ENCODE data around the gene MAGEB17.

MAGEB17 gene

DNA sequence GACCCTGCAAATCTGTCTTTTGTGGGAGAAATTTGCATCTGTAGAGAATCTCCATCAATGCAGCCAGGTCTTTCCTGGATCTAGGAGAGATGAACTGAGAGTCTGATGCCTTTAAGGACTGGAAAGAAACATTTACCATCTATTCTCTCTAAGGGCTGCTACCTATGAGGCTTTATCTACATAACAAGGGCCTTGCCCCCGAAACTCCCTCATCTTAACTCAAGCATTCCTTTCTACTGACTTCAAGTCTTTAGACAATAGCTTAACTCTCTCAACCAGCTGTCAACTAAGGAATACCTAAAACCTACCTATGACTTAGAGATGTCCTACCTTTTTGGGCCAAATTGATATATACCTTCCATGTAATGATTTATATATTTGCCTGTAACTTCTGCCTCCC lies 32.1 kb downstream of the MAGEB17 start:
- intact Hi-C loops (cut with DNase I), result no loop called here
- DNase-seq, result no peak

DNA sequence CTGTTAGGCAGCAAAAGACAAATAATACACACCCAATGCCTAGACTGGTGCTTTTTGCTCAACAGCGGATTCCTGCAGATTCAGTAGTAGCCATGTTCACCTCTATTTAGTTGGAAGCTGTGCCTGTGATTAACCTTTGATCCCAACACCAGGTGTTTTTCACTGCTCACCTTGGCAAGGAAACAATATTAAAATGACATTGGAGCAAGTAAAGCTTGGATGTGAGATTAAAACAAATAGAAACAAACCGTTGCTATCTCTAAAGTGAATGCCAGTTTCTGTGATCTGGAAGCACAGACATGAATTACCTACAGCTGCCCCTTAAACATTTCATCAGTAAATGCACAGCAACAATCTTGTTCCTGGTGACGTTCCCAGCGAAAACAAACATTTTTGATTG lies 35.7 kb downstream of the MAGEB17 start:
- intact Hi-C loops (cut with DNase I), result no loop called here
- DNase-seq, result no peak

DNA sequence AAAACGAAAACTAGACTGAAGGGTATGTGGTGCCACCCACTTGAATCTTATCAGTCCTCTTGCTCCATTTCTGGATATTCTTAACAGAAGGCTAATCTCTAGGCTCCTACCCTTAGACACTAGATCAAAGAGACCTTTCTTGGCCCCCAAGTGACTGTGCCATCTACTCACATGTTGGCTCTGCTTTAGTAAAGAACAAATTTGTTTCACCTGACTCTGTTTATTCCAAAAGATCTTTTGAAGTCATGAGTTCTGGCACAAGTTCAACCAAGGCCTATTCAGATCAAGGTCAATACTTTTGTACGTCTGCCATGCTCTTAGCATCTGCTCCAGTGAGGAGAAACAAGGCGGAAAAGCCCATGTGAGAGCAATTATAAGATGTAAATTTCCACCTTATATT lies 37.3 kb downstream of the MAGEB17 start:
- intact Hi-C loops (cut with DNase I), result no loop called here
- DNase-seq, result no peak

DNA sequence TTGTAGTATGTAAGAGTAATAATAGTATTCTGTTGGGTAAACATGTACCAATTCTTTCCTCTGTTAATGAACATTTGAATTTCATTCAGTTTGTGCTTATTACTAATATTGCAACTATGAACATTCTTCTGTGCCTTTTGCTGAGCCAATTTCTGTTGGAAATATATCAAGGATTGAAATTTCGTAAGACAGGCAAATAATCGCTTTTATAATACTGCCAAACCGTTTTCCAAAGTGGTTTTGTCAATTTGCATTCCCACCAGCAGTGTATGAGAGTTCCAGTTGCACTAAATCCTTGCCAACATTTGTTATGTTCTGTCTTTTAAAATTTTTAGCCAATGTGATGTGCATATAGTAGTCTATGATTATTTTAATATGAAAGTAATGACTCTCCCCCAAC lies 38.6 kb downstream of the MAGEB17 start:
- intact Hi-C loops (cut with DNase I), result no loop called here
- DNase-seq, result no peak

DNA sequence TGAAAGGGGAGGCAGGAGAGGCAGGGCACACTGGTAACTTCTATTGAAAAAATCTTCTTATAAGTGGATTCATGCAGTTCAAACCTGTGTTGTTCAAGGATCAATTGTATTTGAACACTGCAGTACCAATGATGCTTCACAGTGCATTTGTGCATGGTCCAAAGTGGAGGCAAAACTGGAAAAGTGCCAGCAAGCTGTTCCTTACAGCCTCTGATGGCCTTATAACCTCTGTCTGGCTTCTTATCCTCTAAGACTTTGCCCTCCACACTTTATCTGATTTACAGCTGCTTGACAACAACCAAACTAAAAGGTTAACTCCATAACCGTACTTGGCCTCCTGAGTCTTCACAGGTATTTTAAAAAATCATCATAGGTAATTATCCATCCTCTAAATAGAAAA lies 40.4 kb downstream of the MAGEB17 start:
- DNase-seq, result no peak
- intact Hi-C loops (cut with DNase I), result no loop called here

DNA sequence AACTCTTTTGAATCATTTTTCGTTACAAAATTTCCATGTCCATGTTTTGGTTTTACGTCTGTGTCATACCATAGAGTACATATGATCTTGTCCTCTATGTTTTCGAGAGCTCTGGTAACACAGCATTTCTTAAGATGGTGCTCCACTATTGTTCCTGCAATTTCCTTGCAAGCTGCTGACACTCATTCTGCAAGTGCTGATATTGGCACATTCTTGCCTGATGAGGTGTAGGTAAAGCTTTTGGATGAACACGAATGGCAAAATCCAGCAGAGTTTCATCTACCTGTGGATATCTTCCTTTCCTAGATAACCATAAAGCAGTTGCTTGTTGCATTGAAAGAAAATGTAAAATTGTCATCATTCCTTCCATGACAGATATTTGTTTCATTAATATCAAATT lies 41.3 kb downstream of the MAGEB17 start:
- DNase-seq, result no peak
- intact Hi-C loops (cut with DNase I), result no loop called here

DNA sequence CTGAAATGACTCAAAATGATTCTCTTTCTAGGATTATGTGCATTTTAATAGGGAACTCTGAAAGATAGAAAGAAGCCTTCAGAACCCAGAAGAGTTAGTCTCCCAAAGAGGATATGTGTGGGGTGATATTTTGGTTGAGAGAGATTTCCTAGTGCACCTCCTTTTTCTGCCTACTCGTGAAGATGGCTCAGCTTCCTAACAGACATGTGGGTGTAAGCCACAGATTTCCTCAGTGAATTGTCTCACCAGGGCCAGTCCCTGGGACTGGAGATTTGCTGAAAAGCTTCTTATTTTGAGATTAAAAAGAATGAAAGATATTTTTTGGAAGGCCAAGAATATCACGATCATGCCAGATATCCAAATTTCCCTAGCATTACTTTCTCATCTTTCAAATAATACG lies 42.8 kb downstream of the MAGEB17 start:
- intact Hi-C loops (cut with DNase I), result no loop called here

DNA sequence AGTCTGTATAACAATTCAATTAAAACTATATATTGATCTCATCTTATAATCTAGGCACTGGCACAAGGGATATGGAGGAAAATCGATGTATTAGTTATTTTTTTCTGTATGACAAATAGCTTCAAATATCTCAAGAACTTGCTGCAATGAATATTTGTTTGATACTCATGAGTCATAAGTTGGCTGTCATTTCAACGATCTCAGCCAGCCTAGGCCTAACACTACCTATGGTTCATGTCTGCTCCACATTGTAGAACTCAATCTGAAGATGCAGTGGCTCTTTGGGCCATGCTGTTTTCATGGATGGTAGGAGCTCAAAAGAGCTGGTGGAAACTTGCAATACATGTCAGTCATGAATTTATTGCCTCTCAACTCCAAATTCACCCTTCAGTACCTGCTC lies 44.7 kb downstream of the MAGEB17 start:
- no peak for DNase-seq
- intact Hi-C loops (cut with DNase I), result no loop called here

More for the DNA sequence above, 42.8 kb downstream of the MAGEB17 start:
- peak in 2 of 42 donors; percentile 2 to 18 for DNase-seq

DNA sequence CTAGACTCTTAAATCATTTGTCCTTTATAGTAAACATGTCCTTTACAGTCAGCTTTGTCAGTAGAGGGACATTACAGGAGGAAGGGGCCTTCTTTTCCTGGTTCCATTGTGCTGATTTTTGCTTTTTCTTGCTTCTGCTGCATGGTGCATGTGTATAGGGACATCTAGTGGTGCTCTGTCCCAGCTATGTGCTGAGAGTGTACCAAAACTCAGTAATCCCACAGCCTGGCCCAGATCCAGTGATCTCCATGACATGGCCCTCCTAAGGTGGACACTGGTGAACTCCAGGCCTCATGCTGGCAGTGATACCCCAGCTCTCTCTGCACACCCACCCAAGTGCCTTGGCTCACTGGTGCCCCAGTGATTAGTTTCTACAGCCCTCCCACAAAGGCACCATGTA lies 45.2 kb downstream of the MAGEB17 start:
- intact Hi-C loops (cut with DNase I), result no loop called here

DNA sequence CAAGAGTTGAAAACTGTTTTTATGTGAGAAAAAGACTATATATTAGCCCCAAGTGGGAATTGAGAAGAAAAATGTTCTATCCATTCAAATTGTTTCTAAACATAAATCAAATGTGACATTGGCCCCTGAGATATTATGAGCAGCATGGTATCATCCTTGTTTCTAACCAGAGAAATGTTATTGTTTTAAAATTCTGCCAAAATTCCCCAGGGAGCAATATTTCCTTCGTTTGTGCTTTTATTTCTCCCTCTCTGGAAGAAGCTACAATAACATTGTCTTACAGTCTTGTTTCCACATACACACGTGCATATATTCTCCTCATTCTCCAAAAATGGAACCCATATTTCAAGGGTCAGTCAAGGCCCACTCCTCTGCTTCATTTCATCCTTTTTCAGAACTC lies 46.7 kb downstream of the MAGEB17 start:
- DNase-seq, result no peak
- intact Hi-C loops (cut with DNase I), result no loop called here

More for the DNA sequence above, 45.2 kb downstream of the MAGEB17 start:
- peak in 6 of 42 donors; percentile 0 to 39 (median 16) for DNase-seq

DNA sequence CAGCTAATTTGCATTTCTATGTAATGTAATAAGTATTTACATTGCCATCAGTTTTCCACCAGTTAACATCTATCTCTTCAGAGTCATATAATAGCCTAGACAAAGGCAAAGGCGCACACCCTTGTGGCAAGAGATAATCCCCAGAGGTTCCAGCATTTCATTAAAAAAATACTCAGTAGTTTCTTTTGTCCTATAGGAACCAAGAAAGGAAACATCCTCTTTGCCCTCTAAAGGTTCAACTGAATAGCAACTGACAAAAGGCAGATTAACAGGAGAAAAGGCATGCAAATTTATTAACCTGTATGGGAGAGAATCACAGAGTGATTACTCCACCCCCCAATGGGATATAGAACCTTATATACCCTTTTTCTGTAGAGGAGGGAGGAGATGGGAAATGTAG lies 48.4 kb downstream of the MAGEB17 start:
- no peak for DNase-seq
- intact Hi-C loops (cut with DNase I), result no loop called here

All from head of caudate nucleus (tissue), 42 donors.